H9 (cell line): ENCODE data around the gene DAZAP1. TPM values are rescaled to one million over a fixed set of nuclear protein-coding genes. Genes with fewer than 3 reads are reported as not detected.

Experiments
- DNase-seq: peaks from one replicate; pipeline ENCODE4 v3.0.0-alpha.2; 2017
- H2AFZ ChIP-seq: one replicate; pipeline ENCODE4 v1.6.1; 2013; ENCODE audit warnings: mild to moderate bottlenecking, low read length, control low read depth, moderate library complexity
- H2AK5ac ChIP-seq: 2 replicates; pipeline ENCODE4 v1.6.1; 2013; ENCODE audit warnings: low read length, control low read depth, mixed read lengths; ENCODE audit not compliant: insufficient read length
- H2BK120ac ChIP-seq: one replicate; pipeline ENCODE4 v1.6.1; 2013; ENCODE audit warnings: low read depth, mild to moderate bottlenecking, low read length, control low read depth, inconsistent platforms; ENCODE audit not compliant: poor library complexity, severe bottlenecking
- H2BK12ac ChIP-seq: 2 replicates; pipeline ENCODE4 v1.6.1; 2013; ENCODE audit warnings: low read length, control low read depth, mixed read lengths, low read depth; ENCODE audit not compliant: insufficient read length
- H2BK15ac ChIP-seq: 2 replicates; pipeline ENCODE4 v1.6.1; 2013; ENCODE audit warnings: low read depth, low read length, control low read depth
- H2BK20ac ChIP-seq: one replicate; pipeline ENCODE4 v1.6.1; 2013; ENCODE audit warnings: low read depth, mild to moderate bottlenecking, low read length, control low read depth, inconsistent platforms; ENCODE audit not compliant: poor library complexity, severe bottlenecking
- H2BK5ac ChIP-seq: 2 replicates; pipeline ENCODE4 v1.6.1; 2013; ENCODE audit warnings: low read length, control low read depth, mixed read lengths; ENCODE audit not compliant: insufficient read length
- H3K14ac ChIP-seq: 2 replicates; pipeline ENCODE4 v1.6.1; 2013; ENCODE audit warnings: low read length, control low read depth; ENCODE audit not compliant: insufficient read depth
- H3K18ac ChIP-seq: 2 replicates; pipeline ENCODE4 v1.6.1; 2013; ENCODE audit warnings: low read depth, mild to moderate bottlenecking, mixed read lengths, low read length, control low read depth; ENCODE audit not compliant: insufficient read length
- H3K23ac ChIP-seq: 2 replicates; pipeline ENCODE4 v1.6.1; 2013; ENCODE audit warnings: low read length, control low read depth, mixed read lengths, low read depth; ENCODE audit not compliant: insufficient read length
- H3K23me2 ChIP-seq: 2 replicates; pipeline ENCODE4 v1.6.1; 2013; ENCODE audit warnings: low read depth, mild to moderate bottlenecking, mixed read lengths, low read length, control low read depth; ENCODE audit not compliant: insufficient read length, poor library complexity, severe bottlenecking
- H3K27ac ChIP-seq: 2 replicates; pipeline ENCODE4 v1.5.1; 2013; ENCODE audit warnings: low read length, control low read depth, mixed read lengths, low read depth; ENCODE audit not compliant: insufficient read length
- H3K27me3 ChIP-seq: 2 replicates; pipeline ENCODE4 v1.6.1; 2013; ENCODE audit warnings: low read length, control low read depth, inconsistent platforms; ENCODE audit not compliant: insufficient read depth
- H3K4ac ChIP-seq: 2 replicates; pipeline ENCODE4 v1.6.1; 2013; ENCODE audit warnings: low read depth, mild to moderate bottlenecking, control low read depth, inconsistent platforms, low read length, moderate library complexity
- H3K4me1 ChIP-seq: 2 replicates; pipeline ENCODE4 v1.6.1; 2013; ENCODE audit warnings: low read length, control low read depth, inconsistent platforms; ENCODE audit not compliant: insufficient read depth
- H3K4me2 ChIP-seq: 2 replicates; pipeline ENCODE4 v1.6.1; 2013; ENCODE audit warnings: low read length, control low read depth, mixed read lengths; ENCODE audit not compliant: insufficient read length, insufficient read depth
- H3K56ac ChIP-seq: 2 replicates; pipeline ENCODE4 v1.6.1; 2013; ENCODE audit warnings: low read depth, mild to moderate bottlenecking, mixed read lengths, low read length, control low read depth; ENCODE audit not compliant: insufficient read length
- H3K79me1 ChIP-seq: 2 replicates; pipeline ENCODE4 v1.6.1; 2013; ENCODE audit warnings: low read depth, mild to moderate bottlenecking, moderate library complexity, low read length, control low read depth, inconsistent platforms; ENCODE audit not compliant: insufficient read depth, poor library complexity, severe bottlenecking
- H3K79me2 ChIP-seq: 2 replicates; pipeline ENCODE4 v1.6.1; 2013; ENCODE audit warnings: low read length, control low read depth, inconsistent platforms; ENCODE audit not compliant: insufficient read depth
- H3K9ac ChIP-seq: 2 replicates; pipeline ENCODE4 v1.6.1; 2013; ENCODE audit warnings: low read length, control low read depth, mixed read lengths; ENCODE audit not compliant: insufficient read length; ENCODE audit errors: extremely low read depth
- H3K9me3 ChIP-seq: one replicate; pipeline ENCODE4 v1.6.1; 2013; ENCODE audit warnings: low read depth, low read length, inconsistent platforms; ENCODE audit not compliant: control insufficient read depth
- H3T11ph ChIP-seq: one replicate; pipeline ENCODE4 v1.6.1; 2013; ENCODE audit warnings: mild to moderate bottlenecking, low read length, control low read depth, inconsistent platforms
- H4K20me1 ChIP-seq: one replicate; pipeline ENCODE4 v1.6.1; 2013; ENCODE audit not compliant: control insufficient read depth, insufficient read length, insufficient read depth
- H4K5ac ChIP-seq: 2 replicates; pipeline ENCODE4 v1.6.1; 2013; ENCODE audit warnings: low read depth, mild to moderate bottlenecking, mixed read lengths, low read length, control low read depth; ENCODE audit not compliant: insufficient read length
- H4K8ac ChIP-seq: replicated peaks from 2 replicates; pipeline ENCODE4 v1.6.1; 2013; ENCODE audit warnings: low read length, control low read depth, mixed read lengths, low read depth; ENCODE audit not compliant: insufficient read length
- H4K91ac ChIP-seq: 2 replicates; pipeline ENCODE4 v1.6.1; 2013; ENCODE audit warnings: low read depth, mild to moderate bottlenecking, moderate library complexity, mixed read lengths, low read length, control low read depth; ENCODE audit not compliant: insufficient read length
- H3K27ac Mint-ChIP-seq, 3 experiments: 2 replicates in 2 of 3; 3 replicates in 1 of 3; pipeline ENCODE4 v1.8.0; 2020 to 2021; ENCODE audit warnings: mixed read lengths in 3 of 3, mild to moderate bottlenecking in 1 of 3, moderate library complexity in 1 of 3
- H3K27me3 Mint-ChIP-seq: 2 replicates; pipeline ENCODE4 v1.8.0; 2021; ENCODE audit warnings: low read depth, mild to moderate bottlenecking, moderate library complexity, mixed read lengths
- H3K36me3 Mint-ChIP-seq, 3 experiments: 2 replicates in 2 of 3; 3 replicates in 1 of 3; pipeline ENCODE4 v1.8.0; 2020 to 2021; ENCODE audit warnings: low read depth in 3 of 3, mixed read lengths in 3 of 3; ENCODE audit not compliant: insufficient read depth in 1 of 3
- H3K4me1 Mint-ChIP-seq, 2 experiments: 2 replicates each; pipeline ENCODE4 v1.8.0; 2020; ENCODE audit warnings: mixed read lengths in 2 of 2
- H3K4me3 Mint-ChIP-seq, 2 experiments: 2 replicates in 1 of 2; 3 replicates in 1 of 2; pipeline ENCODE4 v1.8.0; 2020 to 2021; ENCODE audit warnings: mild to moderate bottlenecking in 2 of 2, mixed read lengths in 2 of 2, moderate library complexity in 1 of 2
- H3K9me3 Mint-ChIP-seq, 2 experiments: 2 replicates in 1 of 2; 3 replicates in 1 of 2; pipeline ENCODE4 v1.8.0; 2020; ENCODE audit warnings: mild to moderate bottlenecking in 2 of 2, mixed read lengths in 2 of 2, moderate library complexity in 1 of 2
- CTCF ChIP-seq: fragments of 200-600 bp; sonication (generic); conservative IDR thresholded peaks from 3 replicates; pipeline ENCODE4 v1.8.0; 2021; ENCODE audit warnings: antibody characterized with exemption, mild to moderate bottlenecking
- WGBS: extraction: QIAGEN DNeasy Blood & Tissue Kit; methylation state at CpG from one replicate; pipeline ENCODE4 v1.1.7; 2013; ENCODE audit warnings: missing lambda C conversion rate, low lambda C conversion rate, mixed read lengths; ENCODE audit not compliant: insufficient read length; ENCODE audit errors: extremely low coverage; 5-methylcytosine and 5-hydroxymethylcytosine counted together
- total RNA-seq: library from RNA; stranded (reverse); gene quantifications from 2 replicates; pipeline ENCODE4 v1.2.1, GENCODE V29; 2021

The DAZAP1 gene
- total RNA-seq, 1 experiment from 2014 or later, result 265 TPM

GRCh38 chr19:1420590-1420989 lies 13.2 kb downstream of the DAZAP1 start:
- no peak overlapping the region for H2BK20ac ChIP-seq
- no peak overlapping the region for H2AK5ac ChIP-seq
- H2BK12ac ChIP-seq, result no peak overlapping the region
- Mint-ChIP-seq H3K27ac (peak overlapping the region in 2 of 3 experiments; percentile 82 to 93; a peak in 3 of 7 replicates), H3K36me3 (peaks cover 29 to 90% (median 75%) of the 10 kb centered on the region in 3 experiments), H3K9me3 (no peaks in the 10 kb centered on the region), H3K27me3 (no peaks in the 10 kb centered on the region), H3K4me1 (peaks cover 21 to 40% of the 10 kb centered on the region in 2 experiments), H3K4me3 (no peak overlapping the region)
- H4K5ac ChIP-seq, result no peak overlapping the region
- H3K27ac ChIP-seq, result no peak overlapping the region
- no peak overlapping the region for H3K9ac ChIP-seq
- peaks cover 6% of the 10 kb centered on the region for H3K23me2 ChIP-seq
- H3K79me1 ChIP-seq, result peaks cover 10% of the 10 kb centered on the region
- no peak overlapping the region for H3K18ac ChIP-seq
- TF ChIP-seq CTCF, result no peak
- no peak for DNase-seq
- H2AFZ ChIP-seq, result no peak overlapping the region
- H3K9me3 ChIP-seq, result no peaks in the 10 kb centered on the region
- H2BK15ac ChIP-seq, result no peak overlapping the region
- H3K23ac ChIP-seq, result no peak overlapping the region
- no peaks in the 10 kb centered on the region; the same call in 1 of the 2 replicates for H3K4me1 ChIP-seq
- no peak overlapping the region for H3K14ac ChIP-seq
- peaks cover 2% of the 10 kb centered on the region for H4K20me1 ChIP-seq
- no peaks in the 10 kb centered on the region for H3K27me3 ChIP-seq
- H3K79me2 ChIP-seq, result peaks cover 31% of the 10 kb centered on the region; the same call in 1 of the 2 replicates
- H3K56ac ChIP-seq, result no peak overlapping the region
- no CpG with 5 or more reads among the region's 15 CpGs for WGBS
- no peak overlapping the region for H4K91ac ChIP-seq
- no peak overlapping the region for H3T11ph ChIP-seq
- no peak overlapping the region for H2BK120ac ChIP-seq
- H3K4ac ChIP-seq, result no peak overlapping the region
- H2BK5ac ChIP-seq, result no peak overlapping the region
- no peak overlapping the region for H3K4me2 ChIP-seq
- H4K8ac ChIP-seq, result no peak overlapping the region
